ENCODE measurements around the gene MNS1. TPM values are rescaled to one million over a fixed set of nuclear protein-coding genes. Genes with fewer than 3 reads are reported as not detected.

The MNS1 gene
- total and polyA plus RNA-seq, 2 donors (not counting 1 experiment from before 2014, with no cell fraction given): 1.8 to 3.9 TPM

GRCh38 chr15:56394909-56395308 is 70.0 kb downstream of the MNS1 start:
- no peaks in the 10 kb centered on the region for H4K20me1 ChIP-seq (ENCODE audit: control insufficient read depth, extremely low read depth, insufficient read depth, low read length)
- no peaks in the 10 kb centered on the region for H3K79me2 ChIP-seq (ENCODE audit: control insufficient read depth, insufficient read depth, low read length)
- no peak for TF ChIP-seq CTCF (conservative IDR thresholded peaks at IDR 0.05 in 1 of 2, IDR thresholded peaks at IDR 0.05 in 1 of 2; ENCODE audit: low read depth in 1 of 2, low read length in 2 of 2)
- no peak for TF ChIP-seq EZH2 (IDR thresholded peaks at IDR 0.05; ENCODE audit: low read length, missing control alignments)
- H3K4me1 ChIP-seq (ENCODE audit: control insufficient read depth, extremely low read depth, insufficient read depth, low read length): no peaks in the 10 kb centered on the region
- H3K27me3 ChIP-seq (ENCODE audit: control insufficient read depth, insufficient read depth, low read length): no peaks in the 10 kb centered on the region
- H2AFZ ChIP-seq (ENCODE audit: low read length): no peak overlapping the region
- no peak overlapping the region for H3K27ac ChIP-seq (ENCODE audit: insufficient read depth, low read length)
- DNase-seq (ENCODE audit: low read depth in 2 of 2): no peak
- no peak overlapping the region for H3K9ac ChIP-seq (ENCODE audit: insufficient read depth, low read length)
- H3K4me2 ChIP-seq (ENCODE audit: extremely low read depth, insufficient read depth, low read length): no peak overlapping the region
- no peaks in the 10 kb centered on the region for H3K9me3 ChIP-seq (ENCODE audit: control insufficient read depth, insufficient read depth, low read depth, low read length)
- H3K36me3 ChIP-seq (ENCODE audit: control insufficient read depth, insufficient read depth, low read length): no peaks in the 10 kb centered on the region
- no peak overlapping the region for H3K4me3 ChIP-seq (replicated peaks in 1 of 4; ENCODE audit: control extremely low read depth in 1 of 4, insufficient read depth in 1 of 4, low read depth in 3 of 4, low read length in 4 of 4)

DNA sequence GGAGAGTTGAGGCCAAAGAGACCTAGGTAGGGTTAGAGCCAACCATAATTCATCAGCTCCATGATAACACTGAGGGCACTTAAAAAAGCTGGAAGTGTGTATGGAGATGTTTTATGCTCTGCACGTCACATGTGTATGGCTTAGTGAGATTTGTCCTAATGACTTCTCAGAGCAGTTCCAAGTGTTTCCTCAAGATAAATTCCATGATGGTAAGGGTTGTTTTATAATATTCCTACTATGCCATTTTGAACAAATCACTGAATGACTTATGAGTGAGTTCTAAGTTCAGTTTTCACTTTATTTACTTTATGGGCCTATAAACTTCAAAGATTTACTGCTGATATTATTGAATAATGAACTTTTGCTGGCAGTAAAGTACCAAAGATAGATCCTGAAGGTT is 71.7 kb downstream of the MNS1 start:
- H3K79me2 ChIP-seq (ENCODE audit: control insufficient read depth, insufficient read depth, low read length): no peaks in the 10 kb centered on the region
- H3K4me2 ChIP-seq (ENCODE audit: extremely low read depth, insufficient read depth, low read length): no peak overlapping the region
- H3K4me1 ChIP-seq (ENCODE audit: control insufficient read depth, extremely low read depth, insufficient read depth, low read length): no peaks in the 10 kb centered on the region
- no peaks in the 10 kb centered on the region for H3K36me3 ChIP-seq (ENCODE audit: control insufficient read depth, insufficient read depth, low read length)
- H3K4me3 ChIP-seq (replicated peaks in 1 of 4; ENCODE audit: control extremely low read depth in 1 of 4, insufficient read depth in 1 of 4, low read depth in 3 of 4, low read length in 4 of 4): no peak overlapping the region
- H3K27me3 ChIP-seq (ENCODE audit: control insufficient read depth, insufficient read depth, low read length): no peaks in the 10 kb centered on the region
- no peak overlapping the region for H3K9ac ChIP-seq (ENCODE audit: insufficient read depth, low read length)
- no peaks in the 10 kb centered on the region for H4K20me1 ChIP-seq (ENCODE audit: control insufficient read depth, extremely low read depth, insufficient read depth, low read length)
- DNase-seq (ENCODE audit: low read depth in 2 of 2): no peak
- H3K9me3 ChIP-seq (ENCODE audit: control insufficient read depth, insufficient read depth, low read depth, low read length): no peaks in the 10 kb centered on the region
- TF ChIP-seq CTCF (conservative IDR thresholded peaks at IDR 0.05 in 1 of 2, IDR thresholded peaks at IDR 0.05 in 1 of 2; ENCODE audit: low read depth in 1 of 2, low read length in 2 of 2) (no peak), EZH2 (IDR thresholded peaks at IDR 0.05; ENCODE audit: low read length, missing control alignments) (no peak)
- H2AFZ ChIP-seq (ENCODE audit: low read length): no peak overlapping the region
- no peak overlapping the region for H3K27ac ChIP-seq (ENCODE audit: insufficient read depth, low read length)

- H3K79me2 ChIP-seq (ENCODE audit: control insufficient read depth, insufficient read depth, low read length): no peaks in the 10 kb centered on the region
- peak; percentile 10 to 58 for DNase-seq (ENCODE audit: low read depth in 2 of 2)
- H3K4me1 ChIP-seq (ENCODE audit: control insufficient read depth, extremely low read depth, insufficient read depth, low read length): no peaks in the 10 kb centered on the region
- no peaks in the 10 kb centered on the region for H3K36me3 ChIP-seq (ENCODE audit: control insufficient read depth, insufficient read depth, low read length)
- TF ChIP-seq CTCF (conservative IDR thresholded peaks at IDR 0.05 in 1 of 2, IDR thresholded peaks at IDR 0.05 in 1 of 2; ENCODE audit: low read depth in 1 of 2, low read length in 2 of 2): no peak
- no peak for TF ChIP-seq EZH2 (IDR thresholded peaks at IDR 0.05; ENCODE audit: low read length, missing control alignments)
- no peak overlapping the region for H2AFZ ChIP-seq (ENCODE audit: low read length)
- H3K27me3 ChIP-seq (ENCODE audit: control insufficient read depth, insufficient read depth, low read length): no peaks in the 10 kb centered on the region
- H3K27ac ChIP-seq (ENCODE audit: insufficient read depth, low read length): no peak overlapping the region
- H3K4me3 ChIP-seq (replicated peaks in 1 of 4; ENCODE audit: control extremely low read depth in 1 of 4, insufficient read depth in 1 of 4, low read depth in 3 of 4, low read length in 4 of 4): no peak overlapping the region
- no peak overlapping the region for H3K4me2 ChIP-seq (ENCODE audit: extremely low read depth, insufficient read depth, low read length)
- H3K9me3 ChIP-seq (ENCODE audit: control insufficient read depth, insufficient read depth, low read depth, low read length): no peaks in the 10 kb centered on the region
- no peaks in the 10 kb centered on the region for H4K20me1 ChIP-seq (ENCODE audit: control insufficient read depth, extremely low read depth, insufficient read depth, low read length)
- no peak overlapping the region for H3K9ac ChIP-seq (ENCODE audit: insufficient read depth, low read length)
Observed at GRCh38 chr15:56390739-56391267, 74.1 kb downstream of the MNS1 start.

All from fibroblast of lung (primary cell).